ENCODE results near the gene EML3. TPM values are rescaled to one million over a fixed set of nuclear protein-coding genes. Genes with fewer than 3 reads are reported as not detected.

Gene EML3
- total and polyA plus RNA-seq, 2 of the 8 experiments (the other 6 are each of a cell fraction or from before 2014, with no cell fraction given), result 19.2 to 29.9 TPM

- Histone ChIP-seq H4K8ac (ENCODE audit: extremely low read depth, insufficient read depth, low read length) (peak overlapping the region; percentile 86), H3K79me2 (ENCODE audit: control insufficient read depth in 1 of 2, insufficient read depth in 2 of 2, low read length in 2 of 2) (peaks cover 0 to 28% of the 10 kb centered on the region in 2 experiments; a peak in 2 of 4 replicates), H2BK5ac (ENCODE audit: low read depth, low read length) (peak overlapping the region; percentile 68; the same call in 1 of the 2 replicates), H3K23ac (ENCODE audit: insufficient read length) (no peak overlapping the region), H3K79me1 (ENCODE audit: low read depth, low read length) (no peaks in the 10 kb centered on the region; the same call in 1 of the 2 replicates), H3K27me3 (replicated peaks in 1 of 4; ENCODE audit: control insufficient read depth in 3 of 4, extremely low read depth in 1 of 4, insufficient read depth in 3 of 4, low read length in 3 of 4) (peaks cover 0 to 13% (median 11%) of the 10 kb centered on the region in 4 experiments; a peak in 6 of 7 replicates), H3K18ac (ENCODE audit: extremely low read depth, low read length) (peak overlapping the region; percentile 84), H2AFZ (ENCODE audit: low read length) (peak overlapping the region; percentile 27; the same call in 1 of the 2 replicates), H3K4me2 (ENCODE audit: insufficient read depth in 1 of 2, low read depth in 2 of 2, low read length in 2 of 2) (peak overlapping the region; percentile 72 to 83), H3K23me2 (ENCODE audit: low read depth, low read length) (peaks cover 17% of the 10 kb centered on the region; the same call in 1 of the 2 replicates), H3K9ac (replicated peaks in 1 of 4; ENCODE audit: extremely low read depth in 1 of 4, low read depth in 3 of 4, low read length in 3 of 4) (peak overlapping the region in 3 of 4 experiments; percentile 43 to 55 (median 51); a peak in 5 of 7 replicates), H4K20me1 (replicated peaks in 1 of 2; ENCODE audit: control insufficient read depth in 1 of 2, insufficient read depth in 2 of 2, low read length in 2 of 2) (peaks cover 3 to 6% of the 10 kb centered on the region in 2 experiments), H2BK12ac (ENCODE audit: low read depth, low read length) (no peak overlapping the region), H3K36me3 (ENCODE audit: control insufficient read depth in 2 of 4, insufficient read depth in 4 of 4, low read length in 3 of 4) (peaks cover 11 to 14% (median 12%) of the 10 kb centered on the region in 4 experiments), H3K4ac (replicated peaks; ENCODE audit: insufficient read length, low read depth, low read length) (no peak overlapping the region), H2BK15ac (ENCODE audit: low read length) (peak overlapping the region; percentile 88), H3K4me1 (replicated peaks in 1 of 4; ENCODE audit: control insufficient read depth in 3 of 4, insufficient read depth in 4 of 4, low read length in 3 of 4) (peaks cover 9 to 35% (median 17%) of the 10 kb centered on the region in 4 experiments), H4K91ac (replicated peaks; ENCODE audit: insufficient read length, low read length) (peak overlapping the region; percentile 38), H4K5ac (ENCODE audit: insufficient read length, low read depth, low read length) (peak overlapping the region; percentile 44), H2AK5ac (ENCODE audit: low read depth, low read length) (peak overlapping the region; percentile 29; the same call in 1 of the 2 replicates), H3K4me3 (ENCODE audit: extremely low read depth in 1 of 4, insufficient read depth in 2 of 4, low read depth in 3 of 4, low read length in 4 of 4) (peak overlapping the region; percentile 74 to 86 (median 84)), H2BK20ac (ENCODE audit: low read length) (no peak overlapping the region), H3K14ac (ENCODE audit: insufficient read length) (no peak overlapping the region), H3K9me3 (ENCODE audit: insufficient read depth in 2 of 2, low read depth in 1 of 2, low read length in 1 of 2) (no peaks in the 10 kb centered on the region), H3K56ac (replicated peaks; ENCODE audit: insufficient read length, low read depth, low read length) (peak overlapping the region; percentile 78), H3K27ac (ENCODE audit: low read depth, low read length) (no peak overlapping the region; the same call in 1 of the 2 replicates), H2BK120ac (replicated peaks; ENCODE audit: low read depth, low read length) (no peak overlapping the region)
- POLR2A ChIA-PET (ENCODE audit: partially characterized antibody), result interaction anchor here (0.6 to 15.8 kb wide), 34 partner anchors 6 to 279 kb away, joined by 3 to 235 read pairs (median 4); partner anchors contain the start of genes B3GAT3, C11orf98, CSKMT and EEF1G
- FAIRE-seq (no peak), DNase-seq (ENCODE audit: low read depth in 1 of 2, low spot score in 2 of 2) (peak in 1 of 2 experiments; percentile 77)
- CTCF ChIA-PET (ENCODE audit: partially characterized antibody), result interaction anchor here (0.9 to 10.2 kb wide), 8 partner anchors 9 to 170 kb away, joined by 3 to 97 read pairs (median 6); partner anchors contain the start of genes EEF1G, EML3, ROM1 and TUT1
- 7% methylated on average over 52 of the region's 96 CpGs; no CpG with 5 or more reads in 1 of the 2 experiments for WGBS, 2 experiments (ENCODE audit: extremely low coverage in 1 of 2, insufficient coverage in 1 of 2, insufficient read length in 1 of 2, insufficient replicate concordance in 2 of 2, low coverage in 1 of 2, low lambda C conversion rate in 2 of 2, missing lambda C conversion rate in 1 of 2)
- TF ChIP-seq CEBPB (IDR thresholded peaks at IDR 0.05; ENCODE audit: low read depth, low read length), result no peak
- TF ChIP-seq SIN3A (conservative IDR thresholded peaks at IDR 0.05 in 1 of 2, IDR thresholded peaks at IDR 0.05 in 1 of 2; ENCODE audit: low read depth in 1 of 2, low read length in 2 of 2), result peak in 1 of 2 experiments; percentile 57; a peak in 1 of 4 replicates
- 0 out of 2 replicates have a peak, but pooled peaks have one; percentile 3 for TF ChIP-seq TAF1 (IDR thresholded peaks at IDR 0.05; ENCODE audit: low read depth, low read length)
- TF ChIP-seq SUZ12 (IDR thresholded peaks at IDR 0.05; ENCODE audit: low read length), result peak; percentile 51; the same call in 1 of the 2 replicates
- TF ChIP-seq GTF2F1 (IDR thresholded peaks at IDR 0.05; ENCODE audit: borderline replicate concordance, low read depth, low read length), result no peak; the same call in 1 of the 2 replicates
- peak; percentile 95 for TF ChIP-seq MAX (IDR thresholded peaks at IDR 0.05)
- peak; percentile 86 for TF ChIP-seq KDM4A (IDR thresholded peaks at IDR 0.05; ENCODE audit: low read depth, low read length, severe bottlenecking)
- TF ChIP-seq PHF8 (conservative IDR thresholded peaks at IDR 0.05; ENCODE audit: low read depth, low read length), result peak; percentile 62; the same call in 1 of the 2 replicates
- 0 out of 2 replicates have a peak, but pooled peaks have one; percentile 57 for TF ChIP-seq POLR2AphosphoS5 (IDR thresholded peaks at IDR 0.05; ENCODE audit: low read depth, low read length)
Observed at GRCh38 chr11:62602141-62603071, 10.2 kb downstream of the EML3 start.
